Hepatocyte (in vitro differentiated cells): ENCODE data around the gene SNAP23. TPM values are rescaled to one million over a fixed set of nuclear protein-coding genes. Genes with fewer than 3 reads are reported as not detected.

Experiments
- DNase-seq: peaks from one replicate; pipeline ENCODE4 v3.0.0-alpha.2; 2016; ENCODE audit warnings: low spot score
- H2AFZ ChIP-seq: fragments of 200-600 bp; sonication (generic); 2 replicates; pipeline ENCODE4 v1.6.0; 2016; ENCODE audit warnings: antibody characterized with exemption, mild to moderate bottlenecking
- H3K27ac ChIP-seq: fragments of 200-600 bp; sonication (generic); 2 replicates; pipeline ENCODE4 v1.5.1; 2016; ENCODE audit warnings: mild to moderate bottlenecking
- H3K27me3 ChIP-seq: fragments of 200-600 bp; sonication (generic); 2 replicates; pipeline ENCODE4 v1.6.1; 2016
- H3K36me3 ChIP-seq: fragments of 200-600 bp; sonication (generic); replicated peaks from 2 replicates; pipeline ENCODE4 v1.5.1; 2016; ENCODE audit warnings: low read depth; ENCODE audit not compliant: insufficient read depth
- H3K4me1 ChIP-seq: fragments of 200-600 bp; sonication (generic); 2 replicates; pipeline ENCODE4 v1.5.1; 2016; ENCODE audit warnings: mild to moderate bottlenecking, moderate library complexity; ENCODE audit not compliant: insufficient read depth
- H3K4me2 ChIP-seq: fragments of 200-600 bp; sonication (generic); 2 replicates; pipeline ENCODE4 v1.6.0; 2016
- H3K4me3 ChIP-seq: fragments of 200-600 bp; sonication (generic); 2 replicates; pipeline ENCODE4 v1.5.1; 2016; ENCODE audit warnings: mild to moderate bottlenecking
- H3K79me2 ChIP-seq: fragments of 200-600 bp; sonication (generic); 2 replicates; pipeline ENCODE4 v1.6.0; 2017; ENCODE audit warnings: mild to moderate bottlenecking
- H3K9me2 ChIP-seq: fragments of 200-600 bp; sonication (generic); replicated peaks from 2 replicates; pipeline ENCODE4 v1.6.0; 2017; ENCODE audit warnings: mild to moderate bottlenecking; ENCODE audit not compliant: insufficient read depth
- H3K9me3 ChIP-seq: fragments of 200-600 bp; sonication (generic); 2 replicates; pipeline ENCODE4 v1.5.1; 2016; ENCODE audit warnings: low read depth, mild to moderate bottlenecking
- H4K20me1 ChIP-seq: fragments of 200-600 bp; sonication (generic); 2 replicates; pipeline ENCODE4 v1.6.0; 2016; ENCODE audit warnings: mild to moderate bottlenecking; ENCODE audit not compliant: insufficient read depth, poor library complexity, severe bottlenecking
- CTCF ChIP-seq: fragments of 200-600 bp; sonication (generic); IDR thresholded peaks from 2 replicates; pipeline ENCODE4 v1.5.1; 2016; ENCODE audit warnings: antibody characterized with exemption, mild to moderate bottlenecking; ENCODE audit not compliant: poor library complexity
- EZH2 ChIP-seq: fragments of 200-600 bp; sonication (generic); IDR thresholded peaks from 2 replicates; pipeline ENCODE4 v1.6.1; 2016; ENCODE audit warnings: antibody characterized with exemption, mild to moderate bottlenecking, borderline replicate concordance
- EZH2phosphoT487 ChIP-seq: fragments of 200-600 bp; sonication (generic); IDR thresholded peaks from one replicate; pipeline ENCODE4 v1.6.1; 2018; ENCODE audit warnings: antibody characterized with exemption, mild to moderate bottlenecking, low read depth, moderate library complexity; ENCODE audit not compliant: unreplicated experiment, severe bottlenecking
- WGBS: methylation state at CpG from one replicate; pipeline ENCODE4 v1.1.6; 2016; ENCODE audit warnings: low lambda C conversion rate; ENCODE audit errors: missing lambda C conversion rate; 5-methylcytosine and 5-hydroxymethylcytosine counted together
- polyA plus RNA-seq: library from polyadenylated mRNA; unstranded; fragments of >200 nt; fragmentation: Nextera tagmentation; extraction: Ambion mirVana; gene quantifications from 2 replicates; pipeline ENCODE4 v1.2.1, GENCODE V29; 2016
- total RNA-seq: library from RNA; depleted of rRNA; stranded (reverse); fragments of >200 nt; gene quantifications from 2 replicates; pipeline ENCODE4 v1.2.3, GENCODE V29; 2014

The SNAP23 gene
- total and polyA plus RNA-seq, 2 experiments from 2014 or later: 82.7 to 123 TPM

- Histone ChIP-seq H3K36me3 (no peaks in the 10 kb centered on the region), H2AFZ (no peak overlapping the region), H3K9me3 (no peaks in the 10 kb centered on the region), H3K27ac (no peak overlapping the region), H3K4me2 (no peak overlapping the region), H4K20me1 (no peaks in the 10 kb centered on the region), H3K4me3 (no peak overlapping the region), H3K4me1 (no peaks in the 10 kb centered on the region), H3K27me3 (no peaks in the 10 kb centered on the region), H3K9me2 (no peaks in the 10 kb centered on the region), H3K79me2 (no peaks in the 10 kb centered on the region)
- DNase-seq: no peak
- no peak for TF ChIP-seq EZH2phosphoT487
- no peak for TF ChIP-seq EZH2
- no peak for TF ChIP-seq CTCF
- WGBS: 60% methylated on average over 2 of the region's 2 CpGs
Measured at GRCh38 chr15:42523331-42523730, 27.9 kb downstream of the SNAP23 start.

- Histone ChIP-seq H2AFZ (no peak overlapping the region), H3K27me3 (no peaks in the 10 kb centered on the region), H4K20me1 (no peaks in the 10 kb centered on the region), H3K9me3 (no peaks in the 10 kb centered on the region), H3K4me1 (no peaks in the 10 kb centered on the region), H3K4me3 (no peak overlapping the region), H3K4me2 (no peak overlapping the region), H3K79me2 (no peaks in the 10 kb centered on the region), H3K9me2 (no peaks in the 10 kb centered on the region), H3K27ac (no peak overlapping the region), H3K36me3 (no peaks in the 10 kb centered on the region)
- WGBS: 86% methylated on average over 3 of the region's 3 CpGs
- no peak for TF ChIP-seq EZH2phosphoT487
- TF ChIP-seq CTCF: no peak
- TF ChIP-seq EZH2: no peak
- DNase-seq: no peak
Measured at GRCh38 chr15:42528970-42529369, 33.5 kb downstream of the SNAP23 start.

GRCh38 chr15:42533246-42533645 lies 37.8 kb downstream of the SNAP23 start:
- no peak overlapping the region for H3K27ac ChIP-seq
- no peak for DNase-seq
- H3K27me3 ChIP-seq: no peaks in the 10 kb centered on the region
- TF ChIP-seq EZH2phosphoT487 (no peak), CTCF (no peak), EZH2 (no peak)
- no peaks in the 10 kb centered on the region for H3K9me3 ChIP-seq
- no peaks in the 10 kb centered on the region for H3K36me3 ChIP-seq
- no peaks in the 10 kb centered on the region for H4K20me1 ChIP-seq
- H3K4me3 ChIP-seq: no peak overlapping the region
- H3K4me1 ChIP-seq: no peaks in the 10 kb centered on the region
- no peak overlapping the region for H2AFZ ChIP-seq
- H3K79me2 ChIP-seq: no peaks in the 10 kb centered on the region
- WGBS: 95% methylated on average over 1 of the region's 1 CpG
- no peak overlapping the region for H3K4me2 ChIP-seq
- no peaks in the 10 kb centered on the region for H3K9me2 ChIP-seq
